GM19463 (cell line): Measurements from ENCODE around the gene STK11IP.

Experiments
- ATAC-seq: cut with Tn5 transposase; IDR thresholded peaks from one replicate; pipeline ENCODE4 v1.9.1; 2021; ENCODE audit warnings: mild to moderate bottlenecking, moderate library complexity; ENCODE audit not compliant: unreplicated experiment

STK11IP gene

DNA sequence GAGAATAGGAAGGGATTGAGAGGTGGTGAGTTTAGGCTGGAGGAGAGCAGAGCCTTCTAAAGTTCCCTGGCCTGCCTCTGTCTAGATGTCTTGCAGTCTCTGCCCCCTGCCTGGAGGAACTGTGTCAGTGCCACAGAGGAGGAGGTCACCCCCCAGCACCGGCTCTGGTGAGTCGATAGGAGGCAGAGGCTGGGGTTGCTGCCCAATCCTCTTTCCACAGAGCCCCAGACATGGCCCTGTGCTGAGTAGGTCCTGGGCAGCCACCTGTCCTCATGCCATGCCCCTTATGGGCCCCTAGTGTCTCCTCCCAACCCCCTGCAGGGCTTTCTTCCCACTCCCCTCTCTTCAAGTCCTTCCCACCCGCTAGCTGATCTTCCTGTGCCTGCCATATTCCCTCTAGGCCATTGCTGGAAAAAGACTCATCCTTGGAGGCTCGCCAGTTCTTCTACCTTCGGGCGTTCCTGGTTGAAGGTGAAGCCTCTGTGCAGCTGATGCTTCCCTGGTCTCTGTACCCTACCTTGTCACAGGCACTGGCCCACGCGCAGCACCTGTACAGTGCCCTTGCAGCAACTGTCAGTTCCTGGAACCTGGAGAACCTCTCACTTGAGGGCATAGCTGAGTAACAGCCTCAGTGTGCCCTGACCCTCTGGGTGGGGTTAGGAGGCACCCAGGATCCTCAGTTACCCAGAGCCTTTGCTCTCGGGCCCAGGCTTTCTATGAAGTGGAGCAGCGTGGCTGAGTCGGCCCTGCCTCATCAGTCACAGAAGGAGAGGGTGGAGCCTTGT lies 16.6 kb downstream of the STK11IP start:
- no peak for ATAC-seq

DNA sequence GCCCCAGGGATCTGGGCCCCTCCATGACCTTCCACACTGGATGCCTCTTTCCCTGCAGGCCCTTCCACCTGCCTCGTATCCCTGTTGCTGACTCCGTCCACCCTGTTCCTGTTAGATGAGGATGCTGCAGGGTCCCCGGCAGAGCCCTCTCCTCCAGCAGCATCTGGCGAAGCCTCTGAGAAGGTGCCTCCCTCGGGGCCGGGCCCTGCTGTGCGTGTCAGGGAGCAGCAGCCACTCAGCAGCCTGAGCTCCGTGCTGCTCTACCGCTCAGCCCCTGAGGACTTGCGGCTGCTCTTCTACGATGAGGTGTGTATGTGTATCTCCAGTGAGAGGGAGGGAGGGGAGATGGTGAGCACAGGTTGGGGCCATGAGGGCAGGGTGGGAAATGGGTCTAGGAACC lies 17.4 kb downstream of the STK11IP start:
- ATAC-seq = no peak

DNA sequence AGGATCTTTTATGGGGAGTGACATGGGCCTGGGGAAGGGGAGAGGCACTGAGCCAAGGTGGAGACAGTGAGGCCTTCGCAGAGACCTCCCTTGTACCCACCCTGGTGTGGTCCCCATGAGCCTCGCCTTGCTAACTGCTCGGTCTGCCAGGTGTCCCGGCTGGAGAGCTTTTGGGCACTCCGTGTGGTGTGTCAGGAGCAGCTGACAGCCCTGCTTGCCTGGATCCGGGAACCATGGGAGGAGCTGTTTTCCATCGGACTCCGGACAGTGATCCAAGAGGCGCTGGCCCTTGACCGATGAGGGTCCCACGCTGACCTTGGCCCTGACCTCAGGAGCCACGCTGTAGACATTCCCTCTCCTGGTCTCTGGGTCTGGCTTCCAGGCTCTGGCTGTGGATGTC lies 18.2 kb downstream of the STK11IP start:
- ATAC-seq = no peak

DNA sequence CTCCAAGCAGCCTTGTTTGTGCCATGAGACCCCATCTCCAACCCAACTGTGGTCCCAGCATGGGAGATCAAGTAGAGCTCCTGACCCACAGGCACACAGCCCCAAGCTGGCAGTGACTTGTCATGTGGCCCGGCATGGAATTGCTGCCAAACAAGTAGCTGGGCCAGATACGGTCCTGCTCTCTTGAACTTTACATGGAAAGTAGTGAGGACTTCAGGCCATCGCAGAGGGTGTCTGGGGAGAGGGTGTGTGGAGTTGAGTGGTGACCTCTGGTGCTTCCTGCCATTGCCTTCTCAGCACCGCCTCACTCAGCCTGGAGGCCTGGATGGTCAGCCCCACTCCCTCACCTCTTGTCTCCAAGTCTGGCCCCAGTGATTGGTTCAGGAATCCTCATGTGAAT lies 18.9 kb downstream of the STK11IP start:
- ATAC-seq = no peak

DNA sequence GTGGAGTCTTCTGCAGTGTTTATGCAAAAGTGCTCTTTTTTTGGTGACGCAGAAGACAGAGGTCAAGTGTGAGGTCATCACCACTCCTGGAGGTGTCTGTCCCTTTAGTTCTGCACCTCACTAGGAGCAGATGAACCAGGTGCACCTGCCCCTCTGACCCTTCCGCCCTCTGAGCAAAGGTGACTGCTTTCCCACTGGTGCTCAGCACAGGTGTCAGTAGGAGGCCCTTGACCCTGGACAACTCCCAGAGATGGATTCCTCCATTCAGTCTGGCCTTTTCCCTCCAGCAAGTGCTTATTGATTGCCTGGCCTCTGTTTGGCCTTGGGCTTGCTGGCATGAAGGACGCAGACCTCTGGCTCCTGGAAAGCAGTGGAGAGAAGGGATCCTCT lies 21.1 kb downstream of the STK11IP start:
- ATAC-seq = no peak

DNA sequence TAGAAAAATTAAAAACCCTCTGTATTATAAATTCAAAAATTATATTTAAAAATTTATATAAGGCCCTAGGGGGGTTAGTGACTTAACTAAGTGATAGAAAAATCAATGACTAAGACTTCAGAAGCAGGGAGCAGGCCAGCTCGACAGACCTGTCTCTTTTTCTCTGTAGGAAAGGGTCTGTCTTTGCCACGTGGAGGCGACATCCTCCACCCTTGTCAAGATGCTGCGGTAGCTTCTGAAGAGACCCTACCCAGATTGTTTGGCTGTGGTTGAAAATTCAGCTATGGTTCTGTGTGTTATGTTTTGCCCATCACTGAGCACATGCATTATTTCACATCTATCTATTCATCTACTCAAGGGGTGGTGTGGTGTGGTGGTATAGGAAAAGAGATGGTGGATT lies 21.6 kb downstream of the STK11IP start:
- no peak for ATAC-seq

DNA sequence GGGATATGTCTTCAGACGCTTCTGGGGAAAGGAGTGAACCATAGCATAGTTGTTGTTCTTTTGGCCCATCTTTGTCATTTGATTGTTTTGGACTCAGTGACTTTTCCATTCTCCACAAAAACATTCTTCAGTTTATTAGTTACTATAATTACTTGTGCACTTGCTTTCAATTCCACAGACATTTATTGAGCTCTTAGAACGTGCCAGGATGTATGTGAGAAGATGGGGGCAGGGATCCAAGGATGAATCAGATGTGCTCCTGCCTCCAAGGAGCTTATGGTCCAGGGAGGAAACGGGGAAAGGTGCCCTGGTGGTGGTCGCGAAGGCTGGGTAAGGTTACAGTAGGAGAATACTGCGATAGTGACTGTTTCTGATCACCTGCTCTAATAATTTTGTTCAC lies 22.9 kb downstream of the STK11IP start:
- ATAC-seq = no peak

DNA sequence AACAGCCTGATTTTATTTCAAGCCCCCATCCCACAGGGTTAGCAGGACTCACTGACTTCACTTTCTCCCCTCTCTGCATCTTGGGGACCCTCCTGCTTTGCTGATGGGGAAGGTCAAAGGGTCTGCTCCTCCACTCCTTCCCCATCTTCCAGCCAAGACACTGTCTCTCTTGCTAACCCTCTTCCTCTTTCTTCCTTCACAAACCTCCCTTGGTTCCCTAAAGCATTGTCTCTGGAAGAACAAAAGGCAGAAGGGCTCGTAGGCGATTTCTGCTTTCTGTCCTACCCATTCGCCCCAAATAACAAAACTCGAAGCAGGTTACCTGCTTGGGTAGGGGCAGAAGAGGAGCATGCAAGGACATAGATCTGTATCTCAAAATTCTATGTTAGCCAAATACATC lies 24.3 kb downstream of the STK11IP start:
- no peak for ATAC-seq

DNA sequence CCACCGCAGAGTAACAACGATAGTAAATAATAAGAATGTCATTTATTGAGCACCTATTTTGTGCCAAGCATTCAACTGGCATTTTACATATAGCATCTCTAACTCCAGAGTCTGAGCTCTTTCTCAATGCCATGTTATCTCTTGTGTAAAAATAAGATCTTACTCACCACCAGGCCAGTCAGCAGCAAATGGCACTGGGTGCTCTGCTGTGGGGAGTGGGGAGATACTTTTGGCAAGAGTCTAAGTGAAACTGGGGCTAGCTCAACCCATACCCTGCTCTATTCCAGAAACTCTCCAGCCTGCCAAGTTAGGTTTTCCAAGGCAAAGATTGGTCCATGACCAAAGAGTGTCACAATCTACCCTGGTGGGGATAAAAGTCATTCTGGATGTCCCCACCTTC lies 24.8 kb downstream of the STK11IP start:
- ATAC-seq = no peak

DNA sequence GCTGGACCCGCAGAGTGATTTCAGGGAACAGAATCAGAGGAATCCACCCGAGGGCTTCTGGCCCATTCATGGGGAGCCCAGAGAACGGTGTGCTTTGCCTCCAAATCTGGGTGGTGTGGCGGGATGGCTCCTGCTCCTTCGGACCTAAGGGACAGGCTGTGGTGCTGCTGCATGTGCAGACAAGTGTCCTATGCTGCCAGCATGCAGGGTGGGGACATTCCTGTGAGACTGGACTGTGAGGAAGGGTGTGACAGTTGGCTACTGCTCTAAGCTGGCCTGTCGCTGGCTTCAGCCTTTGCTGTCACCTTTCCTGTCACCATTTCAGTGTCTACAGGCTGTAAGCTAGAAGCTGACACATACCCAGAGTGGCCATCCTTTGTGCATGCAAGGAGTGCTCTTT lies 26.9 kb downstream of the STK11IP start:
- ATAC-seq = no peak

DNA sequence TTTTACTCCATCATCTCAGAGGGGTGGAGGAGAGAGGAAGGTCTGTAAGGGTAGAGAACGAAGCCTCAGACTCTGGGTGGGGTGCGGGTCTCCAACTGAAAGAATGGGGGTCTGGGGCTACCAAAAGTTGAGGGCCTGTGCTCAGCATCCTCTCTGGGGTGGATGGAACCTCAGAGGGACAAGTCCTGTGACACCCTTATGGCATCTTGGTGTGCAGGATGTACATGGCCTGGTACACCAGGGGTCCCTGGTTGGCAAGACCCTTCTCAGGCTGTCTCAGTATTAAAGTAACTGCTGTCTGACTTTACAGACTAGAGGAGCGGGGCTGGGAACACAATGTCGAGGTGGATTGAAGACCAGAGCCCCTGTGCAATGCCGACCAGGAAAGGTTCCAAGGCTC lies 27.5 kb downstream of the STK11IP start:
- ATAC-seq = no peak

DNA sequence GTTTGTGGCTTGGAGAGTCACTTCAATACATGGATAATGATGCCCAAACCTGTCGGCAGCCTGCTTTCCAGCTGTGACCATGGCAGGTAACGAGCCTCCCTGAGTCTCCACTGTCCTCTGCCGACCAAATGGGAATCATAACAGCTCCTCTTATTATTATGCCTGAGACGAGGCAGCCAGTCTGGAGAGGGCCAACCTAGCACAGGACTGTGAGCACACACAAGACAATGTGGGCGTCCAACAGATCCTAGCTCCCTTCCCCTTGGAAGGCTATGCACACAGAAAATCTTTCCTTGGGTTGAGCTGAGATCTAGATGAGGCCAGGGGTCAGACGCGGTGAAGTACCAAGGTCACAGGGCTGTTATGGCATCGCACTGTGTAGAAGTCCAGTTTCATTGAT lies 28.9 kb downstream of the STK11IP start:
- no peak for ATAC-seq

DNA sequence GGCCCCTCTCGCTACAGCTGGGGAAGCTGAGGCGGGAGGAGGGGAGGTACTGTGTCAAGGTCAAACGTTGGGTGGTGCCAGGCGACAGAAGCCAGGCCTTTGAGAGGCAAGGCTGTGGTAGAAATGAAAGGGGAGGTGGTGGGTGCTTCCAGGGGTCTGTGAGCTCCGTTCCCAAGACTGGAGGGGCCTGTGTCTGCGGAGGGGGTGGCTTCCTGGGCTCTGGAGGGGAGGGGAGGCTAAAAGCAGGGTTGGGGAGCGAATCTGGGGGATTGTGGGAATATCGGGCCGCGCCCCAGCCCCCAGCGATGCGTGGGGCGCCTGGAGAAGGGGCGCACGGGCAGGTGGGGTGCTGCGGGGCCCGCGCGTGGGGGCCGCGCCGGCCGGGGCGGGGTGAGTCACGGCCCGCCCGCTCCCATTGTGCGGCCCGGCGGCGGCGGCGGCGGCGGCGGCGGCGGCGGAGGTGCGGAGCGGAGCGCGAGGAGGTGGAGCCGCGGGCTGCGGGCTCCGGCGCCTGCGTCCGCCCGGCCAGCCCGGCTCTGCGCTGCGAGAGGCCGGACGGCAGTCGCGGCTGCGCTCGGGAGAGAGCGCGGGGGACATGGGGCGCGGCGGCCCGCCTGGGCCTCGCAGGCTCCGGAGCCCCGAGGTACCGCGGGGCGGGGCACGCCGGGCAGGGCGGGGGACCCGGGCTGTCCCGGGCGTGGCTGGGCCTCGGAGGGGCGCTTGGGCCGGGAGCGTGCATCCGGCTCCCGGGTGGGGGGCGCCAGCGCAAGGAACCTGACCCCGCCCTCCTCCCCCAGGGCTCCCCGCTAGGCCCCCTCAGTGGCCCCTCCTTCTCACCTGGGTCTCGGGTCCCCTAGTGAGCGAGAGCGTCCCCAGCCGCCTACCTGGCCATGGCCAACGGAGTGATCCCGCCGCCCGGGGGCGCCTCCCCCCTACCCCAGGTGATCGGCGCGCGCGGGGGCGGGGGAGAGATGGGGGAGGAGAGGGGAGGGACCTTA lies 29.7 kb downstream of the STK11IP start, which contains the start of gene SLC4A3:
SLC4A3 (plus strand) TSS at position 528 of the 998 bp plus-strand sequence; CDS start at position 891, 363 bp downstream.
- ATAC-seq = no peak

DNA sequence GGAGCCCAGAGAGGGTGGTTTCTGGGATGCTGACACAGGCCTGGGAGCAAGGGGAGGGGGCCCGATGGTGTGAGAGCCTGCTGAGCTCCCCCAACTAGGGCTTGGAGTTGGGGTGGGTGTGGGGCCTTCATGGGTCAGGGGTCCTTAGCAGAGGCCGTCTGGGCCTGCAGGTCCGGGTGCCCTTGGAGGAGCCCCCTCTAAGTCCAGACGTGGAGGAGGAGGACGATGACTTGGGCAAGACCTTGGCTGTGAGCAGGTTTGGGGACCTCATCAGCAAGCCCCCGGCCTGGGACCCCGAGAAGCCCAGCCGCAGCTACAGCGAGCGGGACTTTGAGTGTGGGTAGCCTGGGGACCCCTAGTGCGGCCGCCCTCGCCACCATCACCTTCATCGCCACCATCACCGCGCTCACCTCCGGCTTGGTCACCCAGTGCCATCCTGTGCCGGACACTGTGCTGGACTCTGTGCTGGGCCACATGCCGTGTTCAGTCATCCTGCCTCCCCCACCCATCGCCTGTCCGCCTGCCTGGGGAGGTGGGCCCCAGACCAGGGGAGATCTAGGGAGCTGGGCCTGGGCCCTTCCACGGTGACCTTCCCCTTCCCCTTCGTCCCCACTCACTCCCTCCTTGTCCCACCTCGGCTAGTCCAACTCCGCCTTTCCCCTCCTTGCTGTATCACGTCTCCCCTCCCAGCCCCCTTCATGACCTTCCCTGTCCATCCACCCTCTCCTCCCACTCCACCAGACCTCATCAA lies 30.8 kb downstream of the STK11IP start:
- no peak for ATAC-seq

DNA sequence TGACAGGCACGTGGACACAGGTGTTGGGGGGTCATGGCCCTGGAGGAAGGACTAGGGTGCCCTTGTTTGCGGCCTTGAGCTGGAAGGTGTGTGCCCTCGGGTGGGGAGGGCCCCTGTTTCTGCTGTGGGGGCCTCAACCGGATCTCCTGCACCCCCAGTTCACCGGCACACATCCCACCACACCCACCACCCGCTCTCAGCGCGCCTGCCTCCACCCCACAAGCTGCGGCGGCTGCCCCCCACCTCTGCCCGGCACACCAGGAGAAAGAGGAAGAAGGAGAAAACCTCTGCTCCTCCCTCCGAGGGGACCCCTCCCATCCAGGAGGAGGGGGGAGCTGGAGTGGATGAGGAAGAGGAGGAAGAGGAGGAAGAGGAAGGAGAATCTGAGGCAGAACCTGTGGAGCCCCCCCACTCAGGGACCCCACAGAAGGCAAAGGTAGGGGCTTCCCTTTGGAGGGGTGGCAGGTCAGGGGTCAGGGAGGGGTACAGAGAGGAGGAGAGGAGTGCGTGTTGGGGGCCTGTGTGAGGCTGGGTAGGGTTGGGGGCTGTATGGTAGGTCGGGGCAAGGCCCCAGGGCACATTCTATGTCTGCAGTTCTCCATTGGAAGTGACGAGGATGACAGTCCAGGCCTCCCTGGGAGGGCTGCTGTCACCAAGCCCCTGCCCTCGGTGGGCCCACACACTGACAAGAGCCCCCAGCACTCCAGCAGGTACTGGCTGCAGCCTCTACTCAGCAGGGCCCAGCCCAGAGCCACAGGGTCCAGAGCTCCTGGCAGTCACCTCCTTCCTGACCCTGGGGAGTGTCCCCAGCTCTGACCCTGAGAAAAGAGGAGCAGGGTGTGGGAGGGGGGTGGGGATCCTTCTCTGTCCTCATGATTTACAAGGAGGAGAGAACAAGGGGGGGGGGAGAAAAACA lies 31.6 kb downstream of the STK11IP start:
- ATAC-seq = no peak

DNA sequence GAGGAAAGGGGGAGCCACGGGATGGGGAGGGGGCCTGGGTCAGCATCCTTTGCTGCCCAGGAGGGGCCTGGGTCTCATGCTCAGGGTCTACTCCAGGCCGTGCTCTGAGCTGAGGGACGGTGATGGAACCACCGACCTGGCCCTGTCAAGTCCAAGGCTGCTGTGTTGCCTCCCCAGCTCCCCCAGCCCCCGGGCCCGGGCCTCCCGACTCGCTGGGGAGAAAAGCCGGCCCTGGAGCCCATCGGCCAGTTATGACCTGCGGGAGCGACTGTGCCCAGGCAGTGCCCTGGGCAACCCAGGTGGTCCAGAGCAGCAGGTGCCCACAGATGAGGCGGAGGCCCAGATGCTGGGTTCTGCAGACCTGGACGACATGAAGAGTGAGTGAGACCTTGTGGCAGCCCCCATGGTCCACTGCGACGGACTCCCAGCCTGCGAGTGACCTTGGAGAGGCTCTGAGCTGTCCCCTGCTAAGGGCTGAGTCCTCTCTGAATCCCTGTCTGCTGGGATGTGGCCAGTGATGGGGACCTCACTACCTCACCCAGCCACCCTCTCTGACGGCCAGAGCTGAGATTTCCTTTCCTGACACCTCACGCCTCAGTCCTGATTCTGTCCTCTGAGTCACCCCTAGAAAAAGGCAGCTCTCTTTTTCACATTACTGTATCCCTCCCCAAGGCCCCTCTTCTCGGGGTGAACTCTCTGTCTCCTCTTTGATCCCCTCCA lies 32.5 kb downstream of the STK11IP start:
- ATAC-seq = no peak

DNA sequence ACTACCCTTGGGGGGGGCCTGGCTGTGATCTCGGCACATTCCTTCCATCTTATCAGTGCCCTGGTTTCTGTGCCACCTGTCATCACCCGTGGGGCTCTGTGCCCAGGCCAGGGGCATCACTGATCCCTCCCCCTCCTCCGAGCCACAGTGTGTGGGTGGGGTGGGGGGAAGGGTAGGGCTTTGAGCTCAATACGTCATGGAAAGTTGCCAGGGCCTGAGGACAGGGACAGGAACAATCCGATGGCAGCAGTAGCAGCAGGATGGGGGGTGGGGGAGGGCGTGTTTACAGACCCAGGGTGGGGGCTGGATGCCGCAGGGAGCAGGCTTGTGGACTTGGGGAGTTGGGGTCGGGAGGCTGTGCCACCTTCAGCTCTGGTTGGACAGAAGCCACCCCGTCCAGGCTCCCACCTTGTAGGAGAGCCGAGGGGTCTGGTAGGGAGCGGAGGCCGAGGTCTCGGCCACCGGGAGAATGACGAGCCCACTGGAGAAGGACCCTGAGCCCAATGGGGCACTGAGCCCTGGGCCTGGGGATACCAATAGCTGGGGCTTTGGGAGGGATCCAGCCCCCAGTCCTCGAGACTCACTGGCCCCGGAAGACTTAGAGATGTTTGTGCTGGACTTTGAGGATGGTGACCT lies 33.2 kb downstream of the STK11IP start:
- no peak for ATAC-seq

DNA sequence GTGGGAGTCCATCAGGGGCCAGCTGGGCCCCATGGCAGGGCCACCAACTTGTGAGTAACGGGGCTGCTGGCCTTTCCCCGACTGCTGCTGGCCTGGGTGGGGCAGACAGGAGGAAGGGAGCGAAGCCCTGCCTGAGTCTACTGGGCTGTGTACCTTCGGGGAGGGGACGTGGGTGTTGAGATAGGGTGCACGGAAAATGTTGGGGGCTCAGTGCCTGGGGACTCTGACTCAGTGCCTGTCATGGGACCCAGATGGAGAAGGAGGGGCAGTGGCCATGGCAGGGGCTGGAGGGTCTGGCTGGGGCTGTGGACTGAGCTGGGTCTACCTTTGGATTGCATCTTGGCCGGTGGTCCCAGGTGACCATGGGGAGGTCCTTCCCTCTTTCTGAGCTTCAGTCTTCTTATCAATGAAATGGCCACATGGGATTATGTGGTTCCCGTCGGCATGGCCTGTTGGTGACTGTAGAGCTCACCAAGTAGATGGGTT lies 33.8 kb downstream of the STK11IP start:
- ATAC-seq = no peak
